Measurements from ENCODE around the gene RGS7. TPM values are rescaled to one million over a fixed set of nuclear protein-coding genes. Genes with fewer than 3 reads are reported as not detected.

Gene RGS7
- total and polyA plus RNA-seq, 2 of the 4 experiments (the other 2 are of a cell fraction), result 0.58 to 0.72 TPM

GRCh38 chr1:241061062-241061461 lies 295.9 kb downstream of the RGS7 start:
- no peak overlapping the region for H3K4me3 ChIP-seq (ENCODE audit: insufficient read depth, low read depth, low read length)
- no peak for ATAC-seq (ENCODE audit: low read depth)
- H3K9me1 ChIP-seq (ENCODE audit: insufficient read depth, low read length), result no peaks in the 10 kb centered on the region
- H3K36me3 ChIP-seq (ENCODE audit: control insufficient read depth, insufficient read depth, low read length), result no peaks in the 10 kb centered on the region
- H4K5ac ChIP-seq (ENCODE audit: low read depth, low read length), result no peak overlapping the region
- no peaks in the 10 kb centered on the region for H4K20me1 ChIP-seq (ENCODE audit: insufficient read depth, low read length)
- no peak overlapping the region for H2AK5ac ChIP-seq (ENCODE audit: low read depth, low read length)
- H3K27ac ChIP-seq (ENCODE audit: insufficient read depth, low read length), result no peak overlapping the region
- no peak overlapping the region for H3K18ac ChIP-seq (ENCODE audit: low read depth, low read length)
- no peak overlapping the region for H2AFZ ChIP-seq (replicated peaks; ENCODE audit: low read length, poor library complexity)
- DNase-seq, result no peak
- TF ChIP-seq MAZ (IDR thresholded peaks at IDR 0.05; ENCODE audit: borderline replicate concordance, low read depth, low read length) (no peak), USF2 (IDR thresholded peaks at IDR 0.05; ENCODE audit: low read depth, low read length) (no peak), ELK1 (IDR thresholded peaks at IDR 0.05; ENCODE audit: borderline replicate concordance, low read depth, low read length) (no peak), POLR2A (IDR thresholded peaks at IDR 0.05; ENCODE audit: low read depth, low read length) (no peak), NFE2L2 (IDR thresholded peaks at IDR 0.05; ENCODE audit: low read depth, low read length) (no peak), SMC3 (IDR thresholded peaks at IDR 0.05; ENCODE audit: low read depth, low read length) (no peak), FOS (IDR thresholded peaks at IDR 0.05; ENCODE audit: low read depth, low read length) (no peak), RFX5 (IDR thresholded peaks at IDR 0.05; ENCODE audit: low read depth, low read length) (no peak), MAFK (IDR thresholded peaks at IDR 0.05; ENCODE audit: low read depth, low read length) (no peak), CEBPB (IDR thresholded peaks at IDR 0.05; ENCODE audit: low read depth, low read length) (no peak), MXI1 (IDR thresholded peaks at IDR 0.05; ENCODE audit: borderline replicate concordance, low read depth, low read length) (no peak), RAD21 (IDR thresholded peaks at IDR 0.05; ENCODE audit: low read length) (no peak), CHD1 (IDR thresholded peaks at IDR 0.05; ENCODE audit: low read depth, low read length) (no peak), RCOR1 (IDR thresholded peaks at IDR 0.05; ENCODE audit: insufficient replicate concordance, low read length) (no peak), BHLHE40 (IDR thresholded peaks at IDR 0.05; ENCODE audit: low read depth, low read length) (no peak)
- TF ChIP-seq, protein P1, sequence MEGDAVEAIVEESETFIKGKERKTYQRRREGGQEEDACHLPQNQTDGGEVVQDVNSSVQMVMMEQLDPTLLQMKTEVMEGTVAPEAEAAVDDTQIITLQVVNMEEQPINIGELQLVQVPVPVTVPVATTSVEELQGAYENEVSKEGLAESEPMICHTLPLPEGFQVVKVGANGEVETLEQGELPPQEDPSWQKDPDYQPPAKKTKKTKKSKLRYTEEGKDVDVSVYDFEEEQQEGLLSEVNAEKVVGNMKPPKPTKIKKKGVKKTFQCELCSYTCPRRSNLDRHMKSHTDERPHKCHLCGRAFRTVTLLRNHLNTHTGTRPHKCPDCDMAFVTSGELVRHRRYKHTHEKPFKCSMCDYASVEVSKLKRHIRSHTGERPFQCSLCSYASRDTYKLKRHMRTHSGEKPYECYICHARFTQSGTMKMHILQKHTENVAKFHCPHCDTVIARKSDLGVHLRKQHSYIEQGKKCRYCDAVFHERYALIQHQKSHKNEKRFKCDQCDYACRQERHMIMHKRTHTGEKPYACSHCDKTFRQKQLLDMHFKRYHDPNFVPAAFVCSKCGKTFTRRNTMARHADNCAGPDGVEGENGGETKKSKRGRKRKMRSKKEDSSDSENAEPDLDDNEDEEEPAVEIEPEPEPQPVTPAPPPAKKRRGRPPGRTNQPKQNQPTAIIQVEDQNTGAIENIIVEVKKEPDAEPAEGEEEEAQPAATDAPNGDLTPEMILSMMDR (conservative IDR thresholded peaks at IDR 0.05; ENCODE audit: low read depth, low read length), result no peak
- no peak overlapping the region for H3K56ac ChIP-seq (ENCODE audit: extremely low read depth, insufficient read depth, low read length)
- in situ Hi-C loops (cut with MboI; ENCODE audit: low sequenced_read_pairs), result no loop called here
- no peak overlapping the region for H4K8ac ChIP-seq (ENCODE audit: low read depth in 2 of 2, low read length in 2 of 2)
- intact Hi-C loops (cut with micrococcal nuclease), result no loop called here
- H2BK120ac ChIP-seq (ENCODE audit: low read depth, low read length), result no peak overlapping the region
- no peaks in the 10 kb centered on the region for H3K4me1 ChIP-seq (ENCODE audit: control insufficient read depth, insufficient read depth, low read length)
- ChIA-PET CTCF (no interaction called here), POLR2A (ENCODE audit: unreplicated experiment) (no interaction called here)
- H3K4ac ChIP-seq (ENCODE audit: low read depth, low read length), result no peak overlapping the region
- H3K9me3 ChIP-seq (ENCODE audit: control insufficient read depth, insufficient read depth, low read length), result peaks cover 9% of the 10 kb centered on the region; the same call in 1 of the 2 replicates
- dilution Hi-C loops (cut with HindIII; ENCODE audit: low sequenced_read_pairs, unreplicated experiment), result no loop called here
- no peaks in the 10 kb centered on the region for H3K27me3 ChIP-seq (ENCODE audit: control insufficient read depth, insufficient read depth, low read length)
- no peak overlapping the region for H2BK15ac ChIP-seq (ENCODE audit: low read depth, low read length)
- H3K4me2 ChIP-seq (ENCODE audit: low read depth, low read length), result no peak overlapping the region
- no peak overlapping the region for H2BK20ac ChIP-seq (ENCODE audit: low read depth, low read length)
- no peak overlapping the region for H3K9ac ChIP-seq (ENCODE audit: low read depth, low read length)
- H4K91ac ChIP-seq (ENCODE audit: insufficient read depth, low read depth, low read length), result no peak overlapping the region
- BruUV-seq (replicated peaks), result no TSS peak
- WGBS, 2 experiments (ENCODE audit: extremely low coverage in 2 of 2, insufficient read length in 1 of 2), result no CpG with 5 or more reads among the region's 3 CpGs
- H3K14ac ChIP-seq (replicated peaks; ENCODE audit: low read depth, low read length), result no peak overlapping the region
- H2AK9ac ChIP-seq (replicated peaks; ENCODE audit: low read depth, low read length, poor library complexity), result no peak overlapping the region
- no peak overlapping the region for H2BK5ac ChIP-seq (ENCODE audit: low read depth, low read length, poor library complexity, severe bottlenecking)
- no peaks in the 10 kb centered on the region for H3K79me1 ChIP-seq (ENCODE audit: low read depth in 1 of 2, low read length in 2 of 2)
- H3K23ac ChIP-seq (ENCODE audit: low read depth, low read length), result no peak overlapping the region

All from IMR-90 (cell line).